ENCODE results near the gene CIB4. TPM values are rescaled to one million over a fixed set of nuclear protein-coding genes. Genes with fewer than 3 reads are reported as not detected.

The CIB4 gene
- total RNA-seq, 1 experiment from 2014 or later = not detected

DNA sequence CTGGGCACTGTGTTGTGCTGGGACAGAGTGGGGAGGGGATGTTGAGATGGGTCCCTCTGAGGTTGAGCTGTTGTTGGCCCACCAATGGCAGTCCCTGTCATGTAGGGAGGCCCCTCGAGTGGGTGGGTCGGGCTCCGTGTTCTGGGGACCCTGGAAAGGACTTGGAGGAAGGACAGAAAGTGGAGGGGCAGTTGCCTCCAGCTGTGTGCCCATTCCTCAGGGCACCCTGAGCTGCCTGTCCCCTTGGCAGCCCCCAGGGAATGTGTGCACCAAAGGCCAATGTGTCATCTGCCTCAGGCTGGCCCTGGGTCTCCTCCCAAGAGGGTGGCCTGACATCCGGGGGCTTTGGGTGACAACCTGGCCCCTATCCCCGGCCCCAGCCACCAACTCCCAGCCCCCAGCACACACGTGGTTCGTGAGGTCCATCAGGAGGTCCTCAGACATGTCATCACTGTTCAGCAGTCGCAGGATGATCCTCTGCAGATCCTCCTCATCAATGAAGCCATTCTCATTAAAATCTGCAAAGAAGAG lies 57.7 kb downstream of the CIB4 start:
- DNase-seq (ENCODE audit: low read depth) = no peak

DNA sequence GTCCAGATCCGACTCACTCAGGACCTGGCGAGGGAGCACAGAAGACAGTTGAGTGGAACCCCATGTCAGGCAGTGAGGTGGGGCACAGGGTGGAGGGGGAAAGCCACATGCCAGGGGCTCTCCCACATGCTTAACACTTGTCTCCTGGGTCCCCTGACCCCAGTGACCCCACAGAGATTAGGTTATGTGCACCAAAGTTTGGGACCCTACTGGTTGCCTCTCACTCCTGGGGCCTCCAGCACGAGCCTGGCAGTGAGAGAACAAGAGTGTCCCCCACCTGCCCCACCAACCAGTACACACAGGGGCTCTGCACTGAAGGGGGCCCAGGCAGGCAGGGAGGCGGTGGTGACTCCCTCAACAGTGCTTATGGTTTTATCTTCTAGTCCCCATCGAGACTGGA lies 58.3 kb downstream of the CIB4 start:
- no peak for DNase-seq (ENCODE audit: low read depth)

DNA sequence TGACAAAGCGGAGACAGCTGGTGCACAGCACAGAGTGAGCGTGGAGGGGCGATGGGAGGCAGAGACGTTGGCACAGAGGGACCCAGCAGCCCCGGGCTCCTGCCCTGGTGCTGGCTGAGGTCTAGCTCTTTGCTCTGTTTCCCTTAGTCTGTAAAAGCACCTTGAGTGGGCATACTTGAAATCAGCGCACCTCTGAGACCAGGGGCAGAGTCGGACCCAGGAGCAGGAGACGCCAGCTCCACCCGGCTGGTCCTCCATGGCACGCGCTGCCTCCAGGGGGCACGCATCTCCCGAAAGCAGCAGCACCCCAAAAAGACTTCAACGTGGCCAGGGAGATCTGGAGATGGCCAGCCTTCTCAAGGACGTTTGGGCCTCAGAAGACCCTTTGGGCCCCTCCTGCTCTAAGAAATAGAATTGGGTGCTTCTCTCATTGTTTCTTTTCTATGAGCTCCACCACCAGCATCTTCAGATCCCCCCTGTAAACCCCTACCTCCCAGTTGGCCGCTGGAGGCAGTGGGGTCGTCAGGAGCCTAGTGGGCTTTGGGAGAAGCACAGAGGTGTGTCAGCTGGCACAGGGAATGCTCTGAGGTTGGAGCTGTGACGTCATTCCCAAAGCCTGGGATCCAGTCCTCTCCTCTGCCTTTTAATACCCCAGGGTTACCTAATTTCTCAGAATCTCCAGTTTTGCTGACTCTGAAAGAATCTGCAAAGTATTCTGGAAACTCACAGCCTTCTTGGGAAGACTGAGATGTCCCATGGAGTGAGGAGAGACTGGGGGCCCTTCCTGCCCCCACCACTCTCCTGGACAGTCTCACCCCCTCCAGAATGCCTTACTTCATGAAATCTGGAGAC lies 58.9 kb downstream of the CIB4 start:
- DNase-seq (ENCODE audit: low read depth) = no peak

DNA sequence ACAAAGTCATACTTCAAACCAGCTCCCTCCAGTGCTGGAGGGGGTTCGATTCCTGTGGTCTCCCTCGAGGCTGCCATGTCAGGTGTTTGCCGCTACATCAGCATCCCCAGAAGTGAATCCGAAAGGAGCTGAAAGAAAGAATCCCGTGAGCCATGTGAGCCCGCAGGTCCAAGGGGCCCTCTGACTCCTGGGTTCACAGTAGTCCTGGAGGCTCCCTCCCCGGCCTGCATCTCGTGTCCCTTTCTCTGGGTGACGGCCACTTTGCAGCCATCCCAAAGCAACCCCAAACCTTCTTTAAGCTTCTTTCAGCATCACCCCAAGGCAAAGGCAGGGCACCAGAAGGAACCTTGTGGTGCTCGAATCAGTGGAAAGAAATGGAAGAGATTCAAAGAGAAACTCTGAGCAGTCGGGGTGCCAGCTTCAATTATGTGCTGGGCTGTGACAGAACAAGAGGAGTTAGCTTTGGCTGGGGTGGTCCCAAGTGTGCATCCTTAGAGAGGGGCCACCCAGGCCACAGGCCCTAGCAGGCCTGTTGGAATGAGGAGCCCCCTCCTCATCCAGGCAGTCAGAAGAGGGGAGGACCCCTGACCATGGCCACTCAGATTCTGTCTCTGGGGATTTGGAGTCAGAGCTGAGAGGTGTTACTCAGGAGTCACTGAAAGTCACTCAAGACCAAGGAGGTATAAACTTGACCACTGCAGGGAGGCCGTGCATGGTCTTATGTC lies 59.7 kb downstream of the CIB4 start:
- DNase-seq (ENCODE audit: low read depth) = no peak

DNA sequence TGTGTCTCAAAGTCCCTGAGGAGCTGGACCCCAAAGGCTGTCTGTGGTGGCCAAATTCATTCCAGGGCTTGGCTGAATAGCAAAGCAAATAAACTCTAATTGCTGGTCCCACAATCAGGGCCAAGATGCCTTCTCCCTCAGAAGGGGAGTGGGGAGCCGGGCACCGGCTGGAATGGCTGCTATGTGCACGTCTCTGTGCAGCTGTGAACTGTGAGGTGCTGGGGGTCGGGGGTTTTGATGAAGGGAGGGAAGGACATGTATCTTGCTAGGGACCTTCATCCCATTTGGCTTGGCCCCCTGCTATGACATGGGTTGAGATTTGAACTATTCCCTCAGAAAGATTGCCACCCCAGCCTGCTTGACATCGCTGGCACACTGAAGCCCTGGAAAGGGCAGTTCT lies 60.4 kb downstream of the CIB4 start:
- DNase-seq (ENCODE audit: low read depth) = no peak

DNA sequence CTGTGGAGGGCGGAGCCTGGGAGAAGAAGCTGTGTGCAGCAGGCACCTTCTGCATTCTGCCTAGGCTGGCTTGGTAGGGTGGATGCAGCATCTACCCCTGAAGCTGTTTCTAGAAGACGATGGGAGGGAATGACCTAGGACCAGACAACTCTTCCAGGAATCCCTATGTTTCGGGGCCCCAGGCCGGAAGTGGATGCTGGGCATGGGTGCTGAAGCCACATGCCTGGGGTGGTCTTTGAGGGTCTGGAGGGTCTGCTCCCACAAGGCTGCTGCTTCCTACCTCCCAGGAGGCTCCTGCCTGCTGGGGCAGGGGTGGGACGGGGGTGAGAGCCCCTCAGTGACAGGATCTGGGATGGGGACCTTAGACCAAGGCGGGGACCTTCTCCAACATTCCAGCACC lies 61.0 kb downstream of the CIB4 start:
- DNase-seq (ENCODE audit: low read depth) = no peak

DNA sequence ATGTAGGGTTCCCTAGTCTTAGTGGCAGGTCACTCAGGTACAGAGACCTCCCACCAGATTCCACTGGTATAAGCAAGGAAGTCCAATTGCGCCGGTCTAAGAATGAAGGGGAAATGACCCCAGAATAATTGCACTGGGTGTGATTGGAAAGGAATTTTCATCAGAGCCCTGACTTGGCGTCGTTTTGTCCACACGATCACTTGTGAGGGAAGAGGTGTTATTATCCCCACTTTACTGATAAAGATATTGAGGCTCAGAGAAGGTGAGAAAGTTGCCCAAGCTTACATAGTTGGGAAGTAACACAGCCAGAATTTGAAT lies 61.5 kb downstream of the CIB4 start:
- no peak for DNase-seq (ENCODE audit: low read depth)

DNA sequence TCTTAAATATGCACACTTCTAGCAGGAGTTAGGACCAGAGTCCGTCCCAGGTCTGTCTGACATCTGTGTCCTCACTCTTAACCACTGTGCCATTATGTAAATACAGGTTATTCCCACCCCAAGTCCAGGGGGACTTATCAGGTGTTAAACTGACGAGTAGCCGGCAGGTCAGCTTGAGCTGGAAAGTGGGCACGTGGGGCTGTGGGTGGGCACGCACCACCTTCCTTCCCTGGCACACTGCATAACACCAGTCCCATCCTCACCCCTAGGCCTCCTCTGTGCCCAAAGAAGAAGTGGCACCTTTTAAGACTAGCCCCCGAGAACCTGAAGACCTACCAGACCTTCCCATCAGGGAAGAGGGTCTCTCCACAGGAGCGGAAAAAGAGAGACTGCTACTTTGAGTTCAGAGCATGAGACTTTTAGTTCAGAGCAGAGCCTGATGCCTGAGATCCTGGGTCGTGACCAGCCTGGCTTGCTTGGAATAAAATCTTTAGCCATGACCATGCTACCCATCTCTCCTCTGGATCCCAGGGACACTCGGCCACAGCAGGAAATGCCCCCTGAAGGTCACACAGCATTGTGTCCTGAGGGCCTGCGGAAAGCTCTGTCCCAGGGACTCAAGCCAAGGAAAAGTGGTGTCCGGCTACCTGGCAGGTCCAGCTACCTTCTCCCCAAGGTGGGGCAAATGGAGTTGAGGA lies 62.0 kb downstream of the CIB4 start:
- no peak for DNase-seq (ENCODE audit: low read depth)

DNA sequence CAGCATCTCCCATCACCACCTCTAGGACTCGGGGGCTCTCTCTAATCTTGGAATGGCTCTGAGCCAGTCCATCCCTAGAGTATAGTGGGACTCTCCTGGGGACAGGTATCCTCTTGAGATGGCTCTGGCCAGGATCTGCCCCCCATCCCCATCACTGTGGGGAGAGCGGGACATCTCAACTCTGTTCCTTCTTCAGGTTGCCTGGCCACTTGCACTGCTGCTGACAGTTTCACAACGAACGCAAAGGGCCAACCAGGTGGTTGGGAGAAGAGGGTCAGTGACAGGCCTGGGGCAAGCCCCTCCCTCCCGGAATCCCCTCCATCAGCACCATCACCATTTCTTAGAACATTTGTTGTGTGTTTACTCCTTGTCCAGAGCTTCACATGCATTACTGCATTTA lies 62.6 kb downstream of the CIB4 start:
- no peak for DNase-seq (ENCODE audit: low read depth)

DNA sequence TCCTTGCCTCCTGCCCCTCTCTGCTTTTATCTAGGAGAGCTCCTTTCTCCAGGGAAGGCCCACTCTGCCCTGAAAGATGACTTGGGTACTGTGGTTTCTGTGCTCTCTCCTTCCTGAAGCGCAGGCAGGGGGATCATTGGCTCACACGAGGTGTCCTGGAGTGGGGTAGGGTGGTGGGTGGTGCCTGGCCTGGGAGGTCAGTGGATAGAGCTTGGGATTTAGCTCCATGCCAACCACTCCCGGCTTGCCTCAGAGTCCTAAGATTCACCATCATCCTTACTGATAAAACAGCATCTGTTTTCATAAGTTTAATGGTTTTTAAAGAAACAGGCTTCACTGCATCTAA lies 63.1 kb downstream of the CIB4 start:
- DNase-seq (ENCODE audit: low read depth) = no peak

DNA sequence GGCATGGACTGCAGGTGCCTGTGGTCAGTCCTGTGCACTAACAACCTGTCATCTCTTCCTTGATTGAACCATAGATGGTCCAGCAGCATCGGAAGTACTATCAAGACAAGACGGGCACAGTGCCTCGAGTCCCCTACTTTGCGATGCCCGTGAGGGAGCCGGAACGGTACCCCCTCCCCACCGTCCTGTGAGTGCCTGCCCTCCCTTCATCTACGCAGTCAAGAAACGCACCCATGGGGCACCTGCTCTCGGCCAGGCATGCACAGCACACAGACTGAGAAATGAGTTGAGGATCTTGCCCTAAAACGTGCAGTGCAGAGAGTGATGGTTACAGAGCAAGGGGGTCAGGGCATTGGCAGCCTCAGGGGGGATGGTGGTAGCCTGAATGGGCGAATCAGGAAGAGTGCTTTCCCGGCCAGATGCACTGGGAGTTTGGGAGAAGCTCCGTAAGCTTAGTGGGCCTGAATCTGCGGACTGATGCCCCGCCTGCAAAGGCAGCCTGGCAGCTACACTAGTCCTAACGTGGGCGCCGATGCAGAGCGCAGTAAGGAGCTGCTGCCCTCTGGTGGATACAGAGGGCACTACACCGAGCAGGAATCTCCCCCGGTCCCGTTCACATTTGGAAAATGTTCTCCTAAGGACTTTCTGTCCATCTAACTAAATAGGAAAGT lies 63.6 kb downstream of the CIB4 start:
- DNase-seq (ENCODE audit: low read depth) = peak; percentile 47

DNA sequence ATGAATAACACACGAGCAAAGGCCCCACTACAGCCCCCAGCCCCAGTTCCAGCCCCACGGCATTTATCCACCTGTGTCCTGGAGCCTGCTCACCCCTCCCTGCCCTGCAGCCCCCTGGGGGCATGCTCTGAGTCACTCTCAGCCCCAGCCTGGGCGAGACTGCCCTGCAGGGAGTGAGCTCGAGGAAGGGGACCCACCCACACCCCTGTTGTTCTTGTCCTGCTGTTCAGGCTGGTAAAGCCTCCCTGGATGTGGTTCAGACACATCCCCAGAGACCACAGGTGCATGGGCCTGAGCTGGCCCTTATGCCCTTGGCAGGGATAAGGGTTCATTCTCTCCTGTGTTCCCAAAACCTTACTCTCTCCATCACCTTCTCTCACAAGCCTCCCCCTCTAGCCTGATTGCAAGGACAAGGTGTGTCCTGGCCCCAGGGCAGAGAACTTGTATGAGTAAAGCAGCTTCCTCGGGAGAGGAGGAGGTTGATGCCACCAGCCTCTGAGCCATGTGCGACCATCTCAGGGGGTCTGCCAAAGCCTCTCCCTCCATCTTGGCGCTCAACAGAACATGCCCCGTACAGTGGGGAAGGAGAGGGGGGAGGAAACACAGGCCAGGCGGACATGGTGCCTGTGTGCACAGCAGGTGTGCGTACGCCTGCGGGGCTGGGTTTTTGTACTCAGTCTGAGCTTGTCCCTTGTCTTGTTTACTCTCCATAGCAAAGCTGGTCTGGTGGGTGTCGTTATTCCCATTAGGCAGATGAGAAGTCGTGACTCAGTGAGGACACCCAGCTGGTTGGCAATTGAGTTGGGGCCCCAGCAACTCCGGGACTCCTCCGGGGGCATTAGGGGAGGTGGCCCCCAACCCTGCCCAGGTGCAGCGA lies 64.4 kb downstream of the CIB4 start:
- no peak for DNase-seq (ENCODE audit: low read depth)

DNA sequence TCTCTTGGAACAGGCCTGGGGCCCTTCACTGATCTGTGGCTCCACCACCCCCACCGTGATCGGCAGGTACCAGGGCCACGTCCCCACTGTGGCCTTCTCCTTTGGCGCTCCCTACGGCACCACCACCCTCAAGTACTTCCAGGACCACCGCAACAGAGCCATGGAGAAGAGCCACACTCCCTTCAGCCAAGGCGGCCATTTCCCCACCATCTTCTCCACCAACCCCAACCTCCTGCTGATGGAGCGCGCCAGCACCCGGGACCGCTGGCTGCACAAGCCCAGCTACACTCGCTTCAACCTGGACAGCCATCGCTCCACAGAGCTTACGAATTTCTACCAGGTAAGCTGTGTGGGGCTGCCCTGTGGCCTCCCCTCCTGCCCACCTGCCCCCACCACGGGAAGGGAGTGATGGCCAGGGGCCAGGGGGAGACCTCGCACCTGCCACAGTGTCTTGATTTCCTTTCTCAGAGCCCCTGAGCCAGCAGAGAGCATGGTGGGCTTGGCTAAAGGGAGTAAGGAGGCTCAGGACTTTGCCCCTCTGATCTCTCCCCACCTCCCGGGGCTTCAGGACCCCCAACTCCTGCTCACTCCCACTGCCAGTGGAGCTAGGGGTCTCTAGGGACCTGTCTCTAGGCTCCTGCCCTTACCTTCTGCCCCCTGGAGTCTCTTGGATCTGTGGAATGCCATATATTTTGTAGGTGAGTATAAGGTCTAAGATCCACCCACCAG lies 65.2 kb downstream of the CIB4 start:
- DNase-seq (ENCODE audit: low read depth) = no peak

DNA sequence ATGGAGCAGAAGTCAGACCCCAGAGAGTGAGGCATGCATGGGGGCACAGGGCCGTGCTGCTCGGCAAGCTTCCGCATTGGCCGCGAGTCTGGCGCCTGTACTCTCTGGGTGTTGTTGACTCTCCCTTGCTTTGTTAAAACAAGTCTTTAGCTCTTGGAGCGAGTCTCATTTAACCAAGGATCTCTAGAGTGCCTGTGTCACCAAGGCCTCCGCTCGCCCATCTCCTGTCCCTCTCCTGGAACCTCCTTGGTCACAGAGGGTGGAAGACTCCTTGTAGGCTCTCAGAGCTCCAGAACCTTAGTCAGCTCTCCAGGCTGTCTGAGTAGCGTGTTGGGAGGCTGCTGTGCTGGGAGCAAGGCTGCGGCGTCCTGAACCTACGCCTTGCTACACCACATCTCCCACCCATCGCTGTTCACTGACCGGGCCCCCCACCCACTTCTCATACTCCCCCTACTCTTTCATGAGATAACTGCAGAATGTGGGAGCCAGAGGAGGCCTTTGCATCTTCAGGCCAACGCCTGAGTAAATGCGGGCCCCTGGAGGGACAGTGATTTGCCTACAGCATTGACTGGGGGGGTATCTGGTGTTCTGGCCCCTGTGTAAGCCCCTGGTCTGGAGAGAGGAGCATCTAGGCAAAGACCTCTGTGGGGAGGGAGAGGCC lies 66.1 kb downstream of the CIB4 start:
- DNase-seq (ENCODE audit: low read depth) = no peak

DNA sequence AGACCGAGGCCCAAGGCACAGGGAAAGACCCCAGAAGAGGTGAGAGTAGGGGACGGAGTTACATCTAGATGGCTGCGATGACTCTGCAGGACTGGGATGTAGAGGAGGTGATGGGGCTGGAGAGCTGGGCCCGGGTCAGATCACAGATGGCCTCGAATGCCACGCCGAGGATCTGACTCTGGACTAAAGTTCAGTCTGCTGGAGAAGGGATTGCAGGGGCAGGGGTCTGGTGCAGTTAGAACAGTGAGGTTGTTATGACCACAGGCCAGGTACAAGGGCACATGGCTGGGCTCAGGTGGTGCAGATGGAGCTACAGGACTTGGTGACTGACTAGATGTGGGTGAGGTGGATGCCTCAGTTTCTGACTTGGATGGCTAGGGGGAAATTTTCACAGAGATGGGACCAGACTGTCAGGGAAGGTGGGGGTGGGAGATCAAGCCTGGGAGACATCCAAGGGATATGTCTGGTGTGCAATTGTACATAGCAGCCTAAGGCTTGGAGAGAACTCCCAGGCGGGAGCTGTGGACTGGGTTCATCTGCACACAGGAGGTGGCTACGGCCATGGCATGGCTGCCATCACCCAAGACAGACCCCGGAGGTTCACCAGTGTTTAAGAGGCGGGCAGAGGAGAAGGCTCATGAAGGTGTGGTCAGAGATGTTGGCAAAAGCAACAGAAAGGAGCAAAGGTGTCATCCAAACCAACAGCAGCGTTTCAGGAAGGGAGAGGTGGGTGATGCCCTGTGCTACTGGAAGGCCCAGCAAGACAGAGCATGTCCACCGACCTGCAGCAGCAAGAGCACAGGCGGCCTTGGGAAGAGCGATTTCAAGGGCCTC lies 66.9 kb downstream of the CIB4 start:
- no peak for DNase-seq (ENCODE audit: low read depth)

DNA sequence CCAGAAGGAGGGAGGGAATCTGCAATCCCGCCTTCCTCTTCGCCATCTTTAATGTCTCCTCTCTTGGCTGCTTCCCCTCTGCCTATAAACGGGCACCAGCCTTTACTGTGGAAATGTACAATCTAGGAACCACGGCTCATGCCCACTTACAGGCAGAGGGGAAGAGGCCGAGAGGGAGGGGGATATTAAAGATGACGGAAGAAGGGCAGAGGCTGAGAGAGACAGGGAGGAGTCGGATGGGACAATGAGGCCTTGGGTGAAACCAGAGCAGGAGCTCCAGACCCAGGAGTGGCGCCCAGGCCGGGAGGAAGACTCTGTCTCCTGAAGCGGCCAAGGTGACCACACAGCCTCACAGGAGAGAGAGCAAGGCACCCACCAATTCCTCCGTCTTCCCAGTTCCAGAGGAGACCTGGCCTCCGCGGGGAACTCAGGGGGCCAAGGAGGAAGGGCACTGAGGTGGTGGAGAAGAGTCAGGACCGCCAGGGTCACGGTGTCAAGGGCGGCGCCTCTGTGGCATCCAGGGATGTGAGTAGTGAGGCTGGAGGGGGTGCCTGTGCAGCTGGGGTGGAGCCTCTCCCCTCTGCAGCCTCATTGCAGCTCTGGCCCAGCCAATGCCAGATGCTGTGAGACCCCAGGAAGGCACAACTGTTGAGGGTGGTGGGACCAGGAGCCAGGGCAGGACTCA lies 67.8 kb downstream of the CIB4 start:
- no peak for DNase-seq (ENCODE audit: low read depth)

DNA sequence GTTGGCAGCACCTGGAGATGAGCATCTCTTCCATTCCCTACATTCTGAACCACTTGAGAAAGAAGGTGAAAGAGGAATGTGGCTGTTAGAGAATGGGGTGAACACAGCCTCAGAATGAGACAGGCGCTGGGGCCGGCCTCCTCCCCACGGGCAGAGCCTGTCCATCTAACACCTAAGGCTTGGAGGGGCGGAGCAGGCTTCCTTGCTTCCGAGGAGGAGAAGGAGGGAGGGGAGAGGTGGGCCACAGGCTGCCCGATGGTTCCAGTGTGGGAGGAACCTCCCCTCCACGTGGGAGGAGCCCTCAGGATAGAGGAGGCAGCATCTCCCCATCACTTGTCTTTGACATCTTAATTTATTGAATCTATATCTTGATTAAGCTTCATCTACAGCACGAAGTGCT lies 68.6 kb downstream of the CIB4 start:
- no peak for DNase-seq (ENCODE audit: low read depth)

DNA sequence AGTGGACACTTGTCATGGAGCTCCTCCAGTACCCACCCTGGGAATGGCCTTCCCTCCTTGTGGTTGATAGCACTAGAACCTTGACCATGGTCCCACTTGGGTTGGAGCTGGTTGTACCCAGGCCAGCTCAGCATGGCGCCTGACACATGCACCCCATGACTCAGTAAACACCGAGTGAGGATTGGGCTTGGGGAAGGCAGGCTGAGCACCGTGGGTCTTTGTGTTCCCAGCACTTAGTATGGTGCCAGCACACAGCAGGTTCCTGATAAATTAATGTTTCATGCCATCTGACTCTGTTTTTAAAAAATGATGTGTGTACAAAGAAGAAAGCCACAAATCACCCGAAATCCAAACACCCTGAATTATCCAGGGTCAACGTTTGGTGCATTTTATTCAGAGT lies 69.8 kb downstream of the CIB4 start:
- no peak for DNase-seq (ENCODE audit: low read depth)

All from LHCN-M2 (cell line).